ENCODE results near the gene ADAM17. TPM values are rescaled to one million over a fixed set of nuclear protein-coding genes. Genes with fewer than 3 reads are reported as not detected.

ADAM17 gene
- total RNA-seq, 2 experiments from 2014 or later, result 14.2 to 15.9 TPM

- intact Hi-C loops (cut with micrococcal nuclease), result no loop called here
- no peaks in the 10 kb centered on the region for H3K27me3 Mint-ChIP-seq
Measured at GRCh38 chr2:9582624-9583023, 27.0 kb upstream of the ADAM17 start.

GRCh38 chr2:9578467-9579235 is 23.0 kb upstream of the ADAM17 start:
- CTCF ChIA-PET, result no interaction called here
- POLR2A ChIA-PET, result interaction anchor here (1.5 kb wide), 1 partner anchor 51 kb away, joined by 5 read pairs; no protein-coding TSS in a partner anchor
- ATAC-seq (no peak), DNase-seq (no peak)
- Mint-ChIP-seq H3K36me3 (ENCODE audit: low read depth) (peaks cover 5% of the 10 kb centered on the region), H3K4me3 (no peak overlapping the region), H3K27ac (no peak overlapping the region), H3K9me3 (no peaks in the 10 kb centered on the region), H3K4me1 (ENCODE audit: low read depth) (peaks cover 6% of the 10 kb centered on the region), H3K27me3 (no peaks in the 10 kb centered on the region)
- TF ChIP-seq CTCF (IDR thresholded peaks at IDR 0.05), result no peak
- intact Hi-C loops (cut with micrococcal nuclease), result no loop called here

More at GRCh38 chr2:9582624-9583023, 27.0 kb upstream of the ADAM17 start:
- no peak for DNase-seq
- Mint-ChIP-seq H3K27ac (no peak overlapping the region), H3K36me3 (ENCODE audit: low read depth) (peaks cover 31% of the 10 kb centered on the region), H3K4me3 (no peak overlapping the region), H3K9me3 (no peaks in the 10 kb centered on the region), H3K4me1 (ENCODE audit: low read depth) (peaks cover 9% of the 10 kb centered on the region)
- POLR2A ChIA-PET, result interaction anchor here (1.3 kb wide), 1 partner anchor 28 kb away, joined by 3 read pairs; no protein-coding TSS in a partner anchor
- CTCF ChIA-PET, result no interaction called here
- no peak for ATAC-seq
- TF ChIP-seq CTCF (IDR thresholded peaks at IDR 0.05), result no peak

GRCh38 chr2:9574331-9574730 is 18.7 kb upstream of the ADAM17 start:
- intact Hi-C loops (cut with micrococcal nuclease), result no loop called here
- Mint-ChIP-seq H3K27ac (no peak overlapping the region), H3K4me3 (no peak overlapping the region), H3K4me1 (ENCODE audit: low read depth) (peaks cover 13% of the 10 kb centered on the region), H3K27me3 (no peaks in the 10 kb centered on the region), H3K36me3 (ENCODE audit: low read depth) (no peaks in the 10 kb centered on the region), H3K9me3 (no peaks in the 10 kb centered on the region)
- ATAC-seq (no peak), DNase-seq (no peak)
- POLR2A ChIA-PET, result interaction anchor here (0.8 to 2.1 kb wide), 3 partner anchors 18 to 57 kb away, joined by 4 to 5 read pairs (median 5); partner anchors contain the start of gene YWHAQ
- CTCF ChIA-PET, result interaction anchor here (0.6 to 0.9 kb wide), 2 partner anchors 20 to 196 kb away, joined by 3 read pairs; no protein-coding TSS in a partner anchor
- TF ChIP-seq CTCF (IDR thresholded peaks at IDR 0.05), result no peak

DNA sequence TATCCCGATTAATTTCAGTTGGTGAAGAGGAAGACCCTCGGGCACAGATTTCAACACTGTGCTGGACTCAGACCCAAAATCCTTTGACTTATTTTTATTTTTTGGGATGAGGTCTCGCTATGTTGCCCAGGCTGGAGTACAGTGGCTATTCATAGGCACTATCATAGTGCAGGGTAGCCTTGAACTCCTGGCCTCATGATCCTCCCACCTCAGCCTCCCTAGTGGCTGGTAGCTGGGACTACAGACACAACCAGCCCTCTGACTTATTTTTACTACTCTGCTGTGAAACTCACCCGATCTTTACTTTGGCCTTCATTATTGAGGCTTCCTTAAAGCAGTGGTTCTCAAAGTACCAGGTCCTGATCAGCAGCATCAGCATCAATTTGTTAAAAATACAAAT is 18.2 kb upstream of the ADAM17 start:
- H3K4me3 Mint-ChIP-seq, result no peak overlapping the region
- no peak for TF ChIP-seq CTCF (IDR thresholded peaks at IDR 0.05)
- H3K27ac Mint-ChIP-seq, result no peak overlapping the region
- H3K36me3 Mint-ChIP-seq (ENCODE audit: low read depth), result no peaks in the 10 kb centered on the region
- POLR2A ChIA-PET, result interaction anchor here (0.8 to 2.1 kb wide), 3 partner anchors 18 to 57 kb away, joined by 4 to 5 read pairs (median 5); partner anchors contain the start of gene YWHAQ
- peaks cover 13% of the 10 kb centered on the region for H3K4me1 Mint-ChIP-seq (ENCODE audit: low read depth)
- CTCF ChIA-PET, result interaction anchor here (0.9 kb wide), 1 partner anchor 20 kb away, joined by 3 read pairs; no protein-coding TSS in a partner anchor
- no peak for DNase-seq
- no peaks in the 10 kb centered on the region for H3K27me3 Mint-ChIP-seq
- intact Hi-C loops (cut with micrococcal nuclease), result no loop called here
- ATAC-seq, result peak; percentile 62
- no peaks in the 10 kb centered on the region for H3K9me3 Mint-ChIP-seq

All from activated CD8-positive, alpha-beta T cell treated with anti-CD3 and anti-CD28 coated beads for 36 hours (primary cell).